Neuronal stem cell (in vitro differentiated cells): ENCODE data around the gene PRKD1.

ENCODE experiments used
- DNase-seq: peaks from one replicate; pipeline ENCODE4 v3.0.0-alpha.2; 2013; ENCODE audit warnings: low spot score
- H2AFZ ChIP-seq: one replicate; pipeline ENCODE4 v1.6.1; 2013; ENCODE audit warnings: mild to moderate bottlenecking, low read length, inconsistent platforms
- H2AK5ac ChIP-seq: 2 replicates; pipeline ENCODE4 v1.6.1; 2013; ENCODE audit warnings: low read depth, mild to moderate bottlenecking, inconsistent platforms, low read length, moderate library complexity, mixed read lengths
- H2BK120ac ChIP-seq: 2 replicates; pipeline ENCODE4 v1.6.1; 2013; ENCODE audit warnings: low read depth, mild to moderate bottlenecking, inconsistent platforms, low read length, moderate library complexity, mixed read lengths
- H2BK12ac ChIP-seq: one replicate; pipeline ENCODE4 v1.6.1; 2013; ENCODE audit warnings: low read length, inconsistent platforms
- H2BK15ac ChIP-seq: 2 replicates; pipeline ENCODE4 v1.6.1; 2013; ENCODE audit warnings: mild to moderate bottlenecking, low read length, inconsistent platforms, mixed read lengths
- H2BK5ac ChIP-seq: one replicate; pipeline ENCODE4 v1.6.1; 2013; ENCODE audit warnings: inconsistent platforms, mild to moderate bottlenecking, low read length, moderate library complexity
- H3K14ac ChIP-seq: one replicate; pipeline ENCODE4 v1.6.1; 2013; ENCODE audit warnings: low read length, inconsistent platforms
- H3K18ac ChIP-seq: 2 replicates; pipeline ENCODE4 v1.6.1; 2013; ENCODE audit warnings: low read length, inconsistent platforms
- H3K23ac ChIP-seq: 2 replicates; pipeline ENCODE4 v1.6.1; 2013; ENCODE audit warnings: low read depth, mild to moderate bottlenecking, mixed read lengths, low read length, inconsistent platforms; ENCODE audit not compliant: poor library complexity
- H3K27ac ChIP-seq: replicated peaks from 3 replicates; pipeline ENCODE4 v1.5.1; 2013; ENCODE audit warnings: low read length, inconsistent platforms
- H3K27me3 ChIP-seq, 3 experiments: 2 replicates each; pipeline ENCODE4 v1.6.1; 2013; ENCODE audit warnings: low read length in 3 of 3, mild to moderate bottlenecking in 2 of 3, inconsistent platforms in 1 of 3, low read depth in 1 of 3, mixed read lengths in 1 of 3, moderate library complexity in 1 of 3; ENCODE audit not compliant: control insufficient read depth in 3 of 3, insufficient read depth in 3 of 3
- H3K36me3 ChIP-seq, 2 donors: replicated peaks in 1 of 2; 2 replicates each; pipeline ENCODE4 v1.6.1; 2013; ENCODE audit warnings: low read length in 2 of 2; ENCODE audit not compliant: control insufficient read depth in 2 of 2, insufficient read depth in 2 of 2
- H3K4ac ChIP-seq: 2 replicates; pipeline ENCODE4 v1.6.1; 2013; ENCODE audit warnings: inconsistent platforms, mild to moderate bottlenecking, low read length, moderate library complexity
- H3K4me1 ChIP-seq, 2 donors: 1 replicate in 1 of 2; 2 replicates in 1 of 2; pipeline ENCODE4 v1.6.1; 2013; ENCODE audit warnings: low read length in 2 of 2, low read depth in 1 of 2; ENCODE audit not compliant: control insufficient read depth in 2 of 2, insufficient read depth in 1 of 2
- H3K4me2 ChIP-seq: one replicate; pipeline ENCODE4 v1.6.1; 2013; ENCODE audit warnings: mild to moderate bottlenecking, low read length, inconsistent platforms; ENCODE audit not compliant: insufficient read depth, poor library complexity, severe bottlenecking
- H3K4me3 ChIP-seq, 2 donors: 2 replicates each; pipeline ENCODE4 v1.5.1; 2013; ENCODE audit warnings: low read length in 2 of 2, mild to moderate bottlenecking in 2 of 2, inconsistent platforms in 1 of 2, moderate library complexity in 1 of 2
- H3K79me1 ChIP-seq: one replicate; pipeline ENCODE4 v1.6.1; 2013; ENCODE audit warnings: low read depth, mild to moderate bottlenecking, inconsistent platforms, low read length, moderate library complexity
- H3K9ac ChIP-seq: one replicate; pipeline ENCODE4 v1.6.1; 2013; ENCODE audit warnings: mild to moderate bottlenecking, low read depth, low read length, inconsistent platforms; ENCODE audit not compliant: poor library complexity
- H3K9me3 ChIP-seq, 2 donors: replicated peaks in 1 of 2; 2 replicates each; pipeline versions ENCODE3 to v1.6.1; 2013; ENCODE audit warnings: low read length in 2 of 2, mild to moderate bottlenecking in 2 of 2, inconsistent platforms in 1 of 2, low read depth in 1 of 2, mixed read lengths in 1 of 2, moderate library complexity in 1 of 2; ENCODE audit not compliant: control insufficient read depth in 2 of 2, insufficient read depth in 1 of 2
- H4K8ac ChIP-seq: one replicate; pipeline ENCODE4 v1.6.1; 2013; ENCODE audit warnings: low read depth, mild to moderate bottlenecking, inconsistent platforms, low read length, moderate library complexity
- H4K91ac ChIP-seq: one replicate; pipeline ENCODE4 v1.6.1; 2013; ENCODE audit warnings: low read length, low read depth, mild to moderate bottlenecking, inconsistent platforms; ENCODE audit not compliant: poor library complexity
- WGBS, 2 donors: extraction: QIAGEN DNeasy Blood & Tissue Kit; methylation state at CpG; one replicate each; pipeline ENCODE4 v1.1.7; 2013; ENCODE audit warnings: missing lambda C conversion rate in 2 of 2, mixed read lengths in 1 of 2; ENCODE audit not compliant: insufficient read length in 2 of 2, insufficient replicate concordance in 1 of 2; ENCODE audit errors: extremely low coverage in 2 of 2; 5-methylcytosine and 5-hydroxymethylcytosine counted together

The PRKD1 gene

GRCh38 chr14:29853272-29853671 is 74.4 kb downstream of the PRKD1 start:
- H3K79me1 ChIP-seq = no peaks in the 10 kb centered on the region
- no peak overlapping the region for H3K14ac ChIP-seq
- H4K91ac ChIP-seq = no peak overlapping the region
- no peak overlapping the region for H2BK15ac ChIP-seq
- H3K4ac ChIP-seq = no peak overlapping the region
- H3K9ac ChIP-seq = no peak overlapping the region
- no peak overlapping the region for H2BK12ac ChIP-seq
- H3K9me3 ChIP-seq = no peaks in the 10 kb centered on the region
- no peaks in the 10 kb centered on the region for H3K27me3 ChIP-seq
- H3K4me2 ChIP-seq = no peak overlapping the region
- H3K4me3 ChIP-seq = no peak overlapping the region
- DNase-seq = no peak
- H3K18ac ChIP-seq = no peak overlapping the region
- H2BK5ac ChIP-seq = no peak overlapping the region
- no peaks in the 10 kb centered on the region for H3K36me3 ChIP-seq
- H4K8ac ChIP-seq = no peak overlapping the region
- H2BK120ac ChIP-seq = no peak overlapping the region
- no peak overlapping the region for H3K27ac ChIP-seq
- H2AK5ac ChIP-seq = no peak overlapping the region
- no peaks in the 10 kb centered on the region for H3K4me1 ChIP-seq
- no peak overlapping the region for H2AFZ ChIP-seq
- no CpG with 5 or more reads among the region's 2 CpGs for WGBS, 2 donors
- H3K23ac ChIP-seq = no peak overlapping the region

GRCh38 chr14:29851397-29851796 is 76.2 kb downstream of the PRKD1 start:
- no peaks in the 10 kb centered on the region for H3K9me3 ChIP-seq
- no peak overlapping the region for H3K4me3 ChIP-seq
- H3K79me1 ChIP-seq = no peaks in the 10 kb centered on the region
- no peaks in the 10 kb centered on the region for H3K27me3 ChIP-seq
- H2BK15ac ChIP-seq = no peak overlapping the region
- H3K23ac ChIP-seq = no peak overlapping the region
- H3K14ac ChIP-seq = no peak overlapping the region
- H4K91ac ChIP-seq = no peak overlapping the region
- no peak overlapping the region for H2BK12ac ChIP-seq
- no peak overlapping the region for H3K18ac ChIP-seq
- no peak for DNase-seq
- no peak overlapping the region for H2AFZ ChIP-seq
- WGBS, 2 donors = no CpG with 5 or more reads among the region's 3 CpGs
- H2BK5ac ChIP-seq = no peak overlapping the region
- no peak overlapping the region for H3K27ac ChIP-seq
- H3K4me1 ChIP-seq = peaks cover 0 to 8% of the 10 kb centered on the region in 2 donors
- H3K36me3 ChIP-seq = no peaks in the 10 kb centered on the region
- no peak overlapping the region for H3K4ac ChIP-seq
- no peak overlapping the region for H2AK5ac ChIP-seq
- no peak overlapping the region for H3K9ac ChIP-seq
- H3K4me2 ChIP-seq = no peak overlapping the region
- no peak overlapping the region for H2BK120ac ChIP-seq
- H4K8ac ChIP-seq = no peak overlapping the region

GRCh38 chr14:29847056-29847380 is 80.6 kb downstream of the PRKD1 start:
- H3K36me3 ChIP-seq = no peaks in the 10 kb centered on the region
- H3K18ac ChIP-seq = no peak overlapping the region
- no peak overlapping the region for H3K9ac ChIP-seq
- peaks cover 0 to 9% of the 10 kb centered on the region in 2 donors for H3K4me1 ChIP-seq
- no peak overlapping the region for H3K23ac ChIP-seq
- H3K14ac ChIP-seq = no peak overlapping the region
- H4K91ac ChIP-seq = no peak overlapping the region
- no peak overlapping the region for H2BK5ac ChIP-seq
- H2BK12ac ChIP-seq = no peak overlapping the region
- no peaks in the 10 kb centered on the region for H3K79me1 ChIP-seq
- no peak overlapping the region for H3K4me2 ChIP-seq
- no peak overlapping the region for H3K27ac ChIP-seq
- no peak for DNase-seq
- H2AFZ ChIP-seq = no peak overlapping the region
- H2BK15ac ChIP-seq = no peak overlapping the region
- no peak overlapping the region for H2BK120ac ChIP-seq
- no peaks in the 10 kb centered on the region for H3K9me3 ChIP-seq
- no peak overlapping the region for H3K4me3 ChIP-seq
- H3K27me3 ChIP-seq = no peaks in the 10 kb centered on the region
- no peak overlapping the region for H2AK5ac ChIP-seq
- no peak overlapping the region for H3K4ac ChIP-seq
- no peak overlapping the region for H4K8ac ChIP-seq

- Histone ChIP-seq H2AFZ (no peak overlapping the region), H3K27me3 (no peaks in the 10 kb centered on the region), H3K18ac (no peak overlapping the region), H3K9me3 (no peaks in the 10 kb centered on the region), H3K27ac (no peak overlapping the region), H2BK120ac (no peak overlapping the region), H3K4me1 (peaks cover 0 to 9% of the 10 kb centered on the region in 2 donors), H2AK5ac (no peak overlapping the region), H3K23ac (no peak overlapping the region), H4K91ac (no peak overlapping the region), H3K79me1 (no peaks in the 10 kb centered on the region), H3K36me3 (no peaks in the 10 kb centered on the region), H3K4me3 (no peak overlapping the region), H3K4me2 (no peak overlapping the region), H2BK12ac (no peak overlapping the region), H2BK15ac (no peak overlapping the region), H3K9ac (no peak overlapping the region), H2BK5ac (no peak overlapping the region), H4K8ac (no peak overlapping the region), H3K14ac (no peak overlapping the region), H3K4ac (no peak overlapping the region)
- no CpG with 5 or more reads among the region's 2 CpGs for WGBS, 2 donors
- no peak for DNase-seq
Measured at GRCh38 chr14:29846339-29847055, 81.2 kb downstream of the PRKD1 start.
